PC-9 (cell line): Measurements from ENCODE around the gene TMEM176A. TPM values are rescaled to one million over a fixed set of nuclear protein-coding genes. Genes with fewer than 3 reads are reported as not detected.

Source experiments
- BruUV-seq: library from RNA; stranded (reverse); fragments of 400-500 nt; replicated peaks from 2 replicates; lab custom pipeline; 2021; lab: Mats Ljungman, UMichigan
- CTCF ChIA-PET: fragments of 300-600 bp; sonication (Branson Sonifier 250); formaldehyde crosslinking; loops from one replicate; lab custom pipeline; 2022; ENCODE audit warnings: antibody characterized with exemption; lab: Charles Lee
- POLR2A ChIA-PET: fragments of 300-600 bp; sonication (Branson Sonifier 250); formaldehyde crosslinking; loops from one replicate; lab custom pipeline; 2022; ENCODE audit warnings: antibody characterized with exemption; ENCODE audit not compliant: unreplicated experiment; lab: Charles Lee
- DNase-seq, 2 experiments: peaks; one replicate each; pipeline versions ENCODE4 v3.0.0 to v3.0.0-alpha.2; 2015 to 2022; ENCODE audit warnings: mixed read lengths in 1 of 2
- H2AFZ ChIP-seq: fragments of 200-600 bp; sonication (generic); 2 replicates; pipeline ENCODE4 v1.8.1; 2017; ENCODE audit warnings: antibody characterized with exemption
- H3F3A ChIP-seq: fragments of 200-600 bp; sonication (generic); 2 replicates; pipeline ENCODE4 v1.8.1; 2017; ENCODE audit warnings: antibody characterized with exemption, mild to moderate bottlenecking, low read depth; ENCODE audit not compliant: insufficient read depth
- H3K27ac ChIP-seq: fragments of 200-600 bp; sonication (generic); 2 replicates; pipeline ENCODE4 v1.6.1; 2016; ENCODE audit warnings: mixed run types
- H3K27me3 ChIP-seq: fragments of 200-600 bp; sonication (generic); 2 replicates; pipeline ENCODE4 v1.6.1; 2016; ENCODE audit warnings: low read depth, mixed run types; ENCODE audit not compliant: insufficient read depth
- H3K36me3 ChIP-seq: fragments of 200-600 bp; sonication (generic); 2 replicates; pipeline ENCODE4 v1.6.1; 2016; ENCODE audit warnings: low read depth, mixed run types
- H3K4me1 ChIP-seq: fragments of 200-600 bp; sonication (generic); replicated peaks from 2 replicates; pipeline ENCODE4 v1.6.1; 2016; ENCODE audit warnings: mixed run types; ENCODE audit not compliant: insufficient read depth
- H3K4me2 ChIP-seq: fragments of 200-600 bp; sonication (generic); 2 replicates; pipeline ENCODE4 v1.6.1; 2017; ENCODE audit warnings: mixed run types
- H3K4me3 ChIP-seq: fragments of 200-600 bp; sonication (generic); 2 replicates; pipeline ENCODE4 v1.6.1; 2016; ENCODE audit warnings: mixed run types
- H3K79me2 ChIP-seq: fragments of 200-600 bp; sonication (generic); 2 replicates; pipeline ENCODE4 v1.6.1; 2017; ENCODE audit warnings: low read depth, mixed run types
- H3K9me2 ChIP-seq: fragments of 200-600 bp; sonication (generic); 2 replicates; pipeline ENCODE4 v1.8.1; 2017; ENCODE audit warnings: mild to moderate bottlenecking; ENCODE audit not compliant: insufficient read depth
- H3K9me3 ChIP-seq: fragments of 200-600 bp; sonication (generic); 2 replicates; pipeline ENCODE4 v1.8.1; 2016; ENCODE audit warnings: low read depth; ENCODE audit not compliant: insufficient read depth
- H4K20me1 ChIP-seq: fragments of 200-600 bp; sonication (generic); 2 replicates; pipeline ENCODE4 v1.8.1; 2017; ENCODE audit not compliant: insufficient read depth
- CTCF ChIP-seq: fragments of 200-600 bp; sonication (generic); conservative IDR thresholded peaks from 2 replicates; pipeline ENCODE4 v1.6.1; 2017; ENCODE audit warnings: mixed run types, antibody characterized with exemption, mild to moderate bottlenecking, moderate library complexity
- EZH2 ChIP-seq: fragments of 200-600 bp; sonication (generic); IDR thresholded peaks from 2 replicates; pipeline ENCODE4 v1.8.0; 2017; ENCODE audit warnings: antibody characterized with exemption, low read depth
- intact Hi-C: fragments of 100-400 bp; cut with micrococcal nuclease; formaldehyde crosslinking; loops from one replicate; pipeline ENCODE4 v1.10.0; 2022; ENCODE audit not compliant: unreplicated experiment
- total RNA-seq: library from RNA; stranded (reverse); gene quantifications from 2 replicates; pipeline ENCODE4 v1.2.3, GENCODE V29; 2021

TMEM176A gene
- total RNA-seq, 1 experiment from 2014 or later: not detected

- DNase-seq: no peak
- H3K4me2 ChIP-seq: no peak overlapping the region
- H3K36me3 ChIP-seq: no peaks in the 10 kb centered on the region
- no peaks in the 10 kb centered on the region for H3K9me2 ChIP-seq
- H3K9me3 ChIP-seq: no peaks in the 10 kb centered on the region
- H2AFZ ChIP-seq: no peak overlapping the region
- POLR2A ChIA-PET: no interaction called here
- TF ChIP-seq CTCF (no peak), EZH2 (no peak)
- H3K4me1 ChIP-seq: no peaks in the 10 kb centered on the region
- CTCF ChIA-PET: no interaction called here
- H3K27ac ChIP-seq: no peak overlapping the region
- H4K20me1 ChIP-seq: no peaks in the 10 kb centered on the region
- no peak overlapping the region for H3K4me3 ChIP-seq
- peaks cover 83% of the 10 kb centered on the region for H3K27me3 ChIP-seq
- H3F3A ChIP-seq: no peaks in the 10 kb centered on the region
- intact Hi-C loops: loop anchor here (5.0 kb wide), 1 partner anchor 92 kb away; no protein-coding TSS in a partner anchor
- BruUV-seq: no TSS peak
- H3K79me2 ChIP-seq: no peaks in the 10 kb centered on the region
Measured at GRCh38 chr7:150784954-150785353, 15.6 kb upstream of the TMEM176A start.

GRCh38 chr7:150787321-150788281 is 13.0 kb upstream of the TMEM176A start:
- TF ChIP-seq EZH2 (no peak), CTCF (no peak)
- no peak for DNase-seq
- Histone ChIP-seq H3K79me2 (no peaks in the 10 kb centered on the region), H2AFZ (no peak overlapping the region), H3F3A (no peaks in the 10 kb centered on the region), H3K36me3 (no peaks in the 10 kb centered on the region), H3K27me3 (peaks cover 98% of the 10 kb centered on the region), H4K20me1 (no peaks in the 10 kb centered on the region), H3K9me2 (no peaks in the 10 kb centered on the region), H3K27ac (no peak overlapping the region), H3K4me2 (no peak overlapping the region), H3K9me3 (no peaks in the 10 kb centered on the region), H3K4me3 (no peak overlapping the region), H3K4me1 (no peaks in the 10 kb centered on the region)
- ChIA-PET CTCF (interaction anchor here (0.6 kb wide), 1 partner anchor 500 kb away, joined by 4 read pairs; no protein-coding TSS in a partner anchor), POLR2A (no interaction called here)
- intact Hi-C loops: no loop called here
- BruUV-seq: no TSS peak

GRCh38 chr7:150788474-150789269 is 11.9 kb upstream of the TMEM176A start:
- H4K20me1 ChIP-seq: no peaks in the 10 kb centered on the region
- H2AFZ ChIP-seq: no peak overlapping the region
- H3K9me2 ChIP-seq: no peaks in the 10 kb centered on the region
- no peak for DNase-seq
- BruUV-seq: no TSS peak
- intact Hi-C loops: no loop called here
- POLR2A ChIA-PET: no interaction called here
- no peak overlapping the region for H3K4me3 ChIP-seq
- no peak overlapping the region for H3K27ac ChIP-seq
- H3K79me2 ChIP-seq: no peaks in the 10 kb centered on the region
- H3K36me3 ChIP-seq: no peaks in the 10 kb centered on the region
- CTCF ChIA-PET: no interaction called here
- no peaks in the 10 kb centered on the region for H3F3A ChIP-seq
- no peak for TF ChIP-seq EZH2
- no peak for TF ChIP-seq CTCF
- no peaks in the 10 kb centered on the region for H3K9me3 ChIP-seq
- H3K27me3 ChIP-seq: peaks cover 100% of the 10 kb centered on the region
- no peaks in the 10 kb centered on the region for H3K4me1 ChIP-seq
- H3K4me2 ChIP-seq: no peak overlapping the region
